ENCODE data around the gene RHBDF2.

RHBDF2 gene

GRCh38 chr17:76501018-76501826, at the start of gene RHBDF2:
Gene RHBDF2, minus strand, starts transcription at chr17:76501423. Its CDS starts 19,899 bp downstream, at chr17:76481524.
- DNase-seq (ENCODE audit: low read depth in 3 of 3) = peak; percentile 88 to 96 (median 90)

GRCh38 chr17:76549539-76549938, 48.3 kb upstream of the RHBDF2 start:
- no peak for DNase-seq (ENCODE audit: low read depth in 3 of 3)

DNA sequence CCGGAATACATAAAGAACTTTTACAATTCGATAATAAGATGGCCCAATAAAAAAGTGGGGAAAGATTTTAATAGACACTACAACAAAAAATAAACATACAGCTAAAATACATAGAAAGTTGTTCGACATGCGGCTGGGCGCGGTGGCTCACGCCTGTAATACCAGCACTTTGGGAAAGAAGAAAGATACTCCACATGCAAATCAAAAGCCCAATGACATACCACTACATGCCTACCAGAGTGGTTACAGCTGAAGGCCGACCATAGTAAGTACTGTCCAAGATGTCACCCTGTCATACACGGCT, 47.9 kb upstream of the RHBDF2 start:
- no peak for DNase-seq (ENCODE audit: low read depth in 3 of 3)

DNA sequence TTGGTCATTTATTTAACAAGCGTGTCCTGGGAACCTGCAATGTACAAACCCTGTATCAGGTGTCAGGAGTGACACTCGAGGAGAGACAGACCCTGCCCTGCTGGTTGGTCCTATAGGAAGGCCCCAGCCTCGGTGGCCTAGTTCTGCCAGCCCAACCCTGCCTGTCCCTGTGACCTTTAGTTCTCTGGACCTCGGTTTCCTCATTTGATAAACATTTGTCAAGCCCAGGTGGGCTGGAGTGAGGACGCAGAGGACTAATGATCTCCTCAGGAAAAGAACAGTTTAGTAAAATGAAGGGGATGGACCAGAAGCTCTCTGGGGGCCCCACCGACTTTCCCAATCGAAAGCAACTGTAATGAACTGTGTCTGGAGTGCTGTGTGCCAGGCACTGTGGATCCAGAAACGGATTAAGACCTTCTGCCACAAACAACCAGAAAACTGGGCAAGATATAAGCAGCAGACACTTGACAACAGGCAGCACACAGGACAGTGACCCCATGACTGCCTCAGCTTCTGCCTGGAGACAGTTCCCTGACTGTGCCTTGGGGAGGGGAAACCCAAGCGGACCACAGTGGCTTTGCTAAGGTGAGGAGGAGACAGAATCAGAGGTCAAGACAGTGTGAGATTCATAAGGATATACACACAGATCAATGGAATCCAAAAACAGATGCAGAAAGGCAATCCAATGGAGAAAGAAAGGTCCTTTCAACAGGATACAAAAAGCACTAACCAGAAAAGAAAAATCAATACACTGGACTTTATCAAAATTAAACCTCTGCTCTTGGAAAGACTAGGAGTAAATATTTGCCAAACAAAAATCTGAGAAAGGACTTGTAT, 47.4 kb upstream of the RHBDF2 start:
- no peak for DNase-seq (ENCODE audit: low read depth in 3 of 3)

GRCh38 chr17:76547642-76548202, 46.5 kb upstream of the RHBDF2 start:
- DNase-seq (ENCODE audit: low read depth in 3 of 3) = no peak

GRCh38 chr17:76547183-76547641, 46.0 kb upstream of the RHBDF2 start:
- no peak for DNase-seq (ENCODE audit: low read depth in 3 of 3)

DNA sequence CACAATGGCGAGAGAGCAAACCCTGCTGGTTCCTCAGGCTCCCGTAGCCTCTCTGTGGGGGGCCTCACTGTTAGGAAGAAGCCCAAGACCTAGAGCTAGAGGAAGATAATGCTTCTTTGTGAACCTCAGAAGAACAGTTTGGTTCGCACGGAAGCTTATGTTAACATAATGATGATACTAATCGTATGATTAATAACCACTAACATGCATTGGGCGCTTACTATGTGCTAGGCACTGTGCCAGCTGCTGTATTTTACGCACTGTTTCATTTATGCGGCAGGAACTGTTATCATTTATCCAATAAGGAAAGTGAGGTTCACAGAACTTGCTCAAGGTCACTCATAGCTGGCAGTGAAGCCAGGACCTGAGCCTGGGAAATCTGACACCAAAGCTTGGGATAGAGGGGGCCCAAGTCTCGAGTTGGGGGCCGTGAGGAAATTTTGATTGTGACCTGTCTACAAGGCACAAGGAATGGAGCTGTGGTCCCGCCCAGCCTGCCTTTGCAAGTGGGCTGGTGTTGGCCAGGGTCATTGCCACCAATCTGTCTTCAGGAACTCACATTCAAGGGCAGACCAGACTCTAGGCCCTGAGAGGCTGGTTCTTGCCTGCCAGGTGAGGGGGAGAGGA, 45.4 kb upstream of the RHBDF2 start:
- DNase-seq (ENCODE audit: low read depth in 3 of 3) = no peak

- DNase-seq (ENCODE audit: low read depth in 3 of 3) = no peak
These were observed 44.8 kb upstream of the RHBDF2 start for GRCh38 chr17:76545918-76546555.

GRCh38 chr17:76544546-76545365, 43.5 kb upstream of the RHBDF2 start:
- no peak for DNase-seq (ENCODE audit: low read depth in 3 of 3)

GRCh38 chr17:76543826-76544545, 42.8 kb upstream of the RHBDF2 start:
- DNase-seq (ENCODE audit: low read depth in 3 of 3) = no peak

DNA sequence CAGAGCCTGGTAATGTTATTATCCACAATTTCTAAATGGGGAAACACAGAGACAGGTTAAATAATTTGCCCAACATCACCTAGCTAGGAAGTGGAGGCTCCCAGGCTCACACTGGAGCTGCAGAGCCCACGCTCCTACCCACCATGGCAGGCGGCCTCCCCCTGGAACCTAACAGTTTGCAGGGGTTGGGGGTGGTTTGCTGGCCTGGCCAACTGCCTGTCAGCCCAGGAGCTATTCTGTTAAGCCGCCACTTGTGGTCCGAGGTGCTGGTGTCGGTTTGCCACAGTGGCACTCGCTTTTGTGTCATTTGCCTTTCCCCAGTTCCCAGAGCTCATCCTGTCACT, 42.2 kb upstream of the RHBDF2 start:
- no peak for DNase-seq (ENCODE audit: low read depth in 3 of 3)

- no peak for DNase-seq (ENCODE audit: low read depth in 3 of 3)
These were observed 41.8 kb upstream of the RHBDF2 start for GRCh38 chr17:76542984-76543383.

GRCh38 chr17:76542566-76542971, 41.3 kb upstream of the RHBDF2 start:
- no peak for DNase-seq (ENCODE audit: low read depth in 3 of 3)

- no peak for DNase-seq (ENCODE audit: low read depth in 3 of 3)
These were observed 40.7 kb upstream of the RHBDF2 start for GRCh38 chr17:76541739-76542454.

GRCh38 chr17:76540381-76541300, 39.4 kb upstream of the RHBDF2 start:
- DNase-seq (ENCODE audit: low read depth in 3 of 3) = peak in 1 of 3 experiments; percentile 32

DNA sequence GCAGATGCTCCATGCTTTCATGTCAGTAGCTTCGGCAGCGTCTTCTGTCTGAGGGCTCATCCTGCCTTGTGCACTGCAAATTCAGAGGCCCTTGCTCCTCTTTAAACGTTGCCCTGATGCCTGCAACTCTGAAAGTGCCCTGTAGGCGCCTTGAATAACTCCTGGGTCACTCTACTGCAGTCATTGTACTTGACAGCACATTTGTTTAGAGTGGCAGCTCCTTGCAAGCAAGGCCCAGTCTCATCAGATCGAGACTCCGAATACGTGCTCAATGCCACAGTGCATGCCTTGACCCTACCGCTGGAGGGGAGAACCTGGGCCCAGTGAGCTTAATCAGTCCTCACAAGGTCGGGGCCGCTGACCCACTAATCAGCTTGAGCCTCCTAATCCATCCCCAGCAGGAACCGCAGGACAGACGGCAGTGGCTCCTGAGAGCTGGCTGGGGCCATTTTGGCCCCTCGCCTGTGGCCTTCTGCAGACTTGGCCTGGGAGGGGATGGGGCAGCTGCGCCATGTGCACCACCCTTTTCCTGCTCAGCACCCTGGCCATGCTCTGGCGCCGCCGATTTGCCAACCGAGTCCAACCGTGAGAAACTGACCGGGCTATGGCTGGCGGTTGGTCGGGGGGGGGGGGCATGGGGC, 38.5 kb upstream of the RHBDF2 start, which contains the start of gene PRCD:
Gene PRCD, plus strand, starts transcription at position 414 of the 641 bp plus-strand sequence. Its CDS starts 98 bp downstream, at position 512.
- DNase-seq (ENCODE audit: low read depth in 3 of 3) = no peak

DNA sequence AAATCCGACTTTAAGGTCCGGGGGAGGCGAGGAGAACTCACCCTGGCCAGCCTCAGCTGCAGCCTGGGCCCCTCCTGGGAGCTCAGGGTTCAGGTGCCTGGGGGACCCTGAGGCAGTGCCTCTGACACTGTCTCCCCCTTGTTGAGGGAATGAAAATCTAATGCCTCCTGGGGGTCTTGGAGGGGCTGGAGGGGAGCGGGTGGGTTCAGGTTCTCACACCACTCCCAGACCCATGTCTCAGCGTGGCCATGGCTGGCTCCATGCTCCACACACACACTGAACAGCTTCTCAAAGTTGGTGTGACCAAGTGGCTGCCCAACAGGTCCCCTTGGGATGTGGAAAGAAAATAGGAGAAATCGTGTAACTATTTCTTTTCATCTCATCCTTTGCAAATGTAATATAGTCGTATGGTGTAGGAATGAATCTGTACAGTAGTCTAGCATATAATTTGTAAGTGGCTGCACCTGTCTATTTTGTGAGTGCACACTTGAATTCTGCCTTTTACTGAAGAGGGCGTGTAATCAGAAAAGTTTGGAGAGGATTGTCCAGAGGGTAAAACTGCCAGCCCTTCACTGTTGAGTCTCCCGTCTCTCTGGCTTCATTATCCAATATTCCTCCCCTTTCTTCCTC, 37.8 kb upstream of the RHBDF2 start:
- DNase-seq (ENCODE audit: low read depth in 3 of 3) = no peak

Measured in stimulated activated CD4-positive, alpha-beta T cell treated with anti-CD3 and anti-CD28 coated beads, TNF-alpha, amount 100 ng/mL, for 24 hours (primary cell).